Prostate gland (tissue), 2 donors: Measurements from ENCODE around the gene NTN5. TPM values are rescaled to one million over a fixed set of nuclear protein-coding genes. Genes with fewer than 3 reads are reported as not detected.
A peak's percentile ranks its signal among the peaks of the same experiment; 100 is the strongest.

Source experiments
- DNase-seq: peaks from one replicate; pipeline ENCODE4 v3.0.0-alpha.2; 2019; ENCODE audit warnings: low spot score
- H3K27ac ChIP-seq, 2 donors: fragments of 200-600 bp; sonication (generic); 2 replicates each; pipeline ENCODE4 v1.5.1; 2017 to 2019
- H3K27me3 ChIP-seq: fragments of 200-600 bp; sonication (generic); replicated peaks from 2 replicates; pipeline ENCODE4 v1.5.1; 2019; ENCODE audit not compliant: insufficient read depth
- H3K36me3 ChIP-seq, 2 donors: fragments of 200-600 bp; sonication (generic); 1 replicate in 1 of 2; 2 replicates in 1 of 2; pipeline versions ENCODE4 v1.5.1 to v1.8.1; 2017 to 2019
- H3K4me1 ChIP-seq: fragments of 200-600 bp; sonication (generic); replicated peaks from 2 replicates; pipeline ENCODE4 v1.5.1; 2019
- H3K4me3 ChIP-seq, 2 donors: fragments of 200-600 bp; sonication (generic); 2 replicates each; pipeline ENCODE4 v1.5.1; 2017 to 2019
- H3K9me3 ChIP-seq: fragments of 200-600 bp; sonication (generic); 2 replicates; pipeline ENCODE4 v1.5.1; 2017
- POLR2A ChIP-seq: fragments of 450-650 bp; IDR thresholded peaks from one replicate; pipeline ENCODE4 v1.6.1; 2016; ENCODE audit warnings: antibody characterized with exemption, mild to moderate bottlenecking
- POLR2AphosphoS5 ChIP-seq: sonication (generic); formaldehyde crosslinking; IDR thresholded peaks from one replicate; pipeline ENCODE4 v1.6.1; 2017; ENCODE audit warnings: antibody characterized with exemption
- WGBS: methylation state at CpG from one replicate; pipeline ENCODE4 v1.1.5; 2018; 5-methylcytosine and 5-hydroxymethylcytosine counted together
- intact Hi-C: fragments of 100-400 bp; cut with DNase I; formaldehyde crosslinking; loops from one replicate; pipeline ENCODE4 v1.14.2; 2022
- total RNA-seq, 2 donors: library from RNA; depleted of rRNA; stranded (reverse); fragments of >200 nt; gene quantifications; one replicate each; pipeline ENCODE4 v1.1.0, GENCODE V29; 2016
- TF ChIP-seq, protein P1 (sequence below), 4 experiments: fragments of 200-600 bp in 2 of 4; fragments of 450-650 bp in 2 of 4; sonication (generic) in 2 of 4; IDR thresholded peaks; 1 replicate in 3 of 4; 2 replicates in 1 of 4; pipeline ENCODE4 v1.5.1; 2016 to 2019; ENCODE audit warnings: antibody characterized with exemption in 4 of 4, mild to moderate bottlenecking in 2 of 4, moderate library complexity in 2 of 4

Gene NTN5
- total RNA-seq, 2 donors from 2014 or later: 0.91 to 2.6 TPM

DNA sequence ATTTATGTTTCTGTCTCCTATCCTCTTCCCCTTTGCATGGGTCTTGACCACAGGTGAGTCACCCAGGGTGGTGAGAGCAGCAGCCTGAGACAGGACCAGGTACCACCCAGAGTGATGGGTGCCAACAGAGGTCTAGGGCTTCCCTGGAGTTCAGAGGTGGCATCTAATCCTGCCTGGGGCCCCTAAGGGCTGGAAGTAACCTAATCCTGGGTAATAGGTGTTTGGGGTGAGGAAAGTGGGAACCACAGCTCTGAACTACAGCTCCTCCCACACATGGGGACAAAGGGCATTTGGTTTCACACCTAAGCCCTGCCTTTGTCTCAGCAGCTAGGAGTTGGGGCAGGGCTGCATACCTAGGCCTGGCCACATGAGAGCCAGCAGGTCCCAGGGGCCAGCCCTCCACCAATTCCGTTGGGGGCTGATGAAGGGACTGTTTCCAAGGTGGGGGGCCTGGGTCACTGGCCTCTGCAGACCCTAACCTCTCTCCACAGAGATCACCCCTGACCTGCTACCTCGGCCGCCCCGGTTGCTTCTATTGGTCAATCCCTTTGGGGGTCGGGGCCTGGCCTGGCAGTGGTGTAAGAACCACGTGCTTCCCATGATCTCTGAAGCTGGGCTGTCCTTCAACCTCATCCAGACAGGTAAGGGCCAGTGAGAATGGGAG, 45.5 kb downstream of the NTN5 start:
- Histone ChIP-seq H3K9me3 (no peaks in the 10 kb centered on the region), H3K27ac (no peak overlapping the region), H3K36me3 (no peaks in the 10 kb centered on the region), H3K4me1 (peaks cover 2% of the 10 kb centered on the region), H3K27me3 (no peaks in the 10 kb centered on the region), H3K4me3 (no peak overlapping the region)
- intact Hi-C loops: no loop called here
- WGBS: 78% methylated on average over 6 of the region's 6 CpGs
- no peak for DNase-seq
- TF ChIP-seq, protein P1, sequence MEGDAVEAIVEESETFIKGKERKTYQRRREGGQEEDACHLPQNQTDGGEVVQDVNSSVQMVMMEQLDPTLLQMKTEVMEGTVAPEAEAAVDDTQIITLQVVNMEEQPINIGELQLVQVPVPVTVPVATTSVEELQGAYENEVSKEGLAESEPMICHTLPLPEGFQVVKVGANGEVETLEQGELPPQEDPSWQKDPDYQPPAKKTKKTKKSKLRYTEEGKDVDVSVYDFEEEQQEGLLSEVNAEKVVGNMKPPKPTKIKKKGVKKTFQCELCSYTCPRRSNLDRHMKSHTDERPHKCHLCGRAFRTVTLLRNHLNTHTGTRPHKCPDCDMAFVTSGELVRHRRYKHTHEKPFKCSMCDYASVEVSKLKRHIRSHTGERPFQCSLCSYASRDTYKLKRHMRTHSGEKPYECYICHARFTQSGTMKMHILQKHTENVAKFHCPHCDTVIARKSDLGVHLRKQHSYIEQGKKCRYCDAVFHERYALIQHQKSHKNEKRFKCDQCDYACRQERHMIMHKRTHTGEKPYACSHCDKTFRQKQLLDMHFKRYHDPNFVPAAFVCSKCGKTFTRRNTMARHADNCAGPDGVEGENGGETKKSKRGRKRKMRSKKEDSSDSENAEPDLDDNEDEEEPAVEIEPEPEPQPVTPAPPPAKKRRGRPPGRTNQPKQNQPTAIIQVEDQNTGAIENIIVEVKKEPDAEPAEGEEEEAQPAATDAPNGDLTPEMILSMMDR (IDR thresholded peaks at IDR 0.05): no peak
- TF ChIP-seq POLR2AphosphoS5 (no peak), POLR2A (no peak)

DNA sequence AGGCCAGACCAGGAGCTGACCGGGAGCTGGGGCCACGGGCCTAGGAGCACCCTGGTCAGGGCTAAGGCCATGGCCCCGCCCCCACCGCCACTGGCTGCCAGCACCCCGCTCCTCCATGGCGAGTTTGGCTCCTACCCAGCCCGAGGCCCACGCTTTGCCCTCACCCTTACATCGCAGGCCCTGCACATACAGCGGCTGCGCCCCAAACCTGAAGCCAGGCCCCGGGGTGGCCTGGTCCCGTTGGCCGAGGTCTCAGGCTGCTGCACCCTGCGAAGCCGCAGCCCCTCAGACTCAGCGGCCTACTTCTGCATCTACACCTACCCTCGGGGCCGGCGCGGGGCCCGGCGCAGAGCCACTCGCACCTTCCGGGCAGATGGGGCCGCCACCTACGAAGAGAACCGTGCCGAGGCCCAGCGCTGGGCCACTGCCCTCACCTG, 46.9 kb downstream of the NTN5 start:
- intact Hi-C loops: no loop called here
- 86% methylated on average over 30 of the region's 30 CpGs for WGBS
- no peak for DNase-seq

DNA sequence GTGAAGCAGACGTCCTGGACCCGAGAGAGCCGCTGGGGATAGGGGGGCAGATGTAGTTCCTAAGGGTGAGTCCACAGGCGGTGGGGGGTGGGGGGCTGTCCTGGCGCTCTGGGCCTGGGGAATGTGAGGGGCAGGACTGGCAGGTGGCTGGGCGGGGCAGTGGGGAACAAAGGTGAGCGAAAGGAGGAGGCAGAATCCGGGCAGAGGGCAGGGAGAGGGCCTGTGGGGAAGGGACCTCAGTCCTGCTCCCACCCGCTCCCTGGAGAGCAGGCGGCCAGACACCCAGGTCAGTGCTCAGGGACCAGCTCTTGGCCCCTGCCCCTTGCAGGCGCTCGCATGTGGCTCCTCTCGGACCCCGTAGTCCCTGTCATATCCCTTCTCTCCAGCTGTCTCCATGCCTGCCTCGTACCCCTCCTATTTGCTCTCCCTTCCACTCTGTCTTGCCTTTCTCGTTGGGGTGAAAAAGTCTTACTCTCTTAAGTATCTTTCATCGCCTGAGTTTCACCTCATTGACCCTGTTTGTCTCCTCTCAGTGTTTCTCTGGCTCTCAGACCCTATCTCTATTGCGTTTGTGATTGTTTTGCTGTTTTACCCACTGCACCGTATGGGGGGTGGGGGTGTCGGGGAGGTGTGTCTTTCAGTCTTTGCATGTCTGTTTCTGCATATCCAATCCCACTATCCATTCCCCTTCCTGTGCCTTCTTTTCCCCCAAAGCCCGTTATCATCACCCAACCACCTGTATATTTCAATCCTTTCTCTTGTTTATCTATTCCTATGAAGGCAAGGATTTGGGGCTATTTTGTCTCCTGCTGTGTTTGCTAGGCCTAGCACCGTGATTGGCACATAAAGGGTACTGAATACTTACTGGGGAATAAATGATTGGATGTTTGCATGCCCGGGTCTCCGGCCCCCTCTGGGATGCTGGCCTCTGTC, 47.8 kb downstream of the NTN5 start:
- H3K9me3 ChIP-seq: no peaks in the 10 kb centered on the region
- no peak for DNase-seq
- WGBS: 47% methylated on average over 24 of the region's 24 CpGs
- H3K4me3 ChIP-seq: peak overlapping the region; percentile 37 to 49
- TF ChIP-seq, protein P1 (IDR thresholded peaks at IDR 0.05): no peak
- no peak for TF ChIP-seq POLR2A
- TF ChIP-seq POLR2AphosphoS5: no peak
- peak overlapping the region; percentile 65 to 71 for H3K27ac ChIP-seq
- H3K27me3 ChIP-seq: no peaks in the 10 kb centered on the region
- peaks cover 2% of the 10 kb centered on the region for H3K4me1 ChIP-seq
- intact Hi-C loops: no loop called here
- H3K36me3 ChIP-seq: no peaks in the 10 kb centered on the region

More for the DNA sequence above, 46.9 kb downstream of the NTN5 start:
- Histone ChIP-seq H3K27me3 (no peaks in the 10 kb centered on the region), H3K36me3 (no peaks in the 10 kb centered on the region), H3K4me3 (no peak overlapping the region), H3K9me3 (no peaks in the 10 kb centered on the region), H3K4me1 (peaks cover 2% of the 10 kb centered on the region), H3K27ac (no peak overlapping the region)
- TF ChIP-seq POLR2A: no peak
- TF ChIP-seq, protein P1 (IDR thresholded peaks at IDR 0.05): no peak
- TF ChIP-seq POLR2AphosphoS5: no peak

DNA sequence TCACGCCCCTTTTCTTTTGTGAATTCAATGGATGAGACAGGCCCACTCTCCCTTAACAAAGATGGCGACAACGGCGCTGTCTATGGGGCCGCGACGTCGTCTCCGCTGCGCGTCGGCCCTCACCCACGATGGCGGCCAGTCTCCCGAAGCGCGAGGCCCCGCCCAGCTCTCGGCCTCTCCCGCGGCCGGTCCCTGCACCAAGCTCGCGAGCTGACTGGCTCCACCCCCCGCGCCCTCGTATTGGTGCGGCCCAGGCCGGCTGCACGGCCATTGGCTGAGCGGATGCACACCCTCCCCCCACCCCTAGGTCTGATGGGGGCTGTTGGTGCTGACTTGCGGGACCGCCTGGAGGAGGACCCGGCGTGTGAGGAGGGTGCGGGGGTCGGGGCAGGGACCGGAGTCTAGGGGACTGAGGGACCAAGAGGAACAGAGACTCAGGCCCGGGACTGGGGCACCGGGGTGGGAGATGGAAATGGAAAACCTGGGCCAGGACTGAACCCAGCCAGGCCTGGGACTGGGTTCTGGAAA, 48.7 kb downstream of the NTN5 start:
- WGBS: under 1% methylated on average over 34 of the region's 40 CpGs
- intact Hi-C loops: no loop called here
- Histone ChIP-seq H3K9me3 (no peaks in the 10 kb centered on the region), H3K27ac (peak overlapping the region; percentile 65 to 71), H3K27me3 (no peaks in the 10 kb centered on the region), H3K4me1 (peaks cover 2% of the 10 kb centered on the region), H3K4me3 (peak overlapping the region; percentile 37 to 49), H3K36me3 (no peaks in the 10 kb centered on the region)
- TF ChIP-seq POLR2AphosphoS5: peak; percentile 95
- TF ChIP-seq, protein P1 (IDR thresholded peaks at IDR 0.05): peak in 2 of 4 experiments; percentile 24 to 44
- peak; percentile 58 for TF ChIP-seq POLR2A
- DNase-seq: peak; percentile 97
